Colonic mucosa (tissue), 4 donors: ENCODE measurements around the gene TMUB1. TPM values are rescaled to one million over a fixed set of nuclear protein-coding genes. Genes with fewer than 3 reads are reported as not detected.

Experiments
- DNase-seq: peaks from one replicate; pipeline ENCODE4 v3.0.0-alpha.2; 2020
- H3K27ac ChIP-seq: fragments of 200-600 bp; one replicate; pipeline ENCODE4 v1.8.0; 2021
- H3K27me3 ChIP-seq: fragments of 200-600 bp; one replicate; pipeline ENCODE4 v1.8.0; 2021
- H3K36me3 ChIP-seq: fragments of 200-600 bp; one replicate; pipeline ENCODE4 v1.8.0; 2021
- H3K4me1 ChIP-seq: fragments of 200-600 bp; one replicate; pipeline ENCODE4 v1.8.0; 2021; ENCODE audit warnings: mild to moderate bottlenecking
- H3K4me3 ChIP-seq: fragments of 200-600 bp; one replicate; pipeline ENCODE4 v1.8.0; 2021
- H3K9ac ChIP-seq, 2 donors: one replicate each; pipeline ENCODE4 v1.7.0; 2013; ENCODE audit warnings: control low read depth in 2 of 2, low read depth in 2 of 2, low read length in 2 of 2
- H3K9me3 ChIP-seq: fragments of 200-600 bp; one replicate; pipeline ENCODE4 v1.8.0; 2021
- CTCF ChIP-seq: fragments of 200-600 bp; IDR thresholded peaks from one replicate; pipeline ENCODE4 v1.8.0; 2022; ENCODE audit warnings: antibody characterized with exemption, mild to moderate bottlenecking
- intact Hi-C: fragments of 100-400 bp; cut with DNase I; formaldehyde crosslinking; loops from one replicate; pipeline ENCODE4 v1.14.1; 2022
- total RNA-seq, 2 donors: library from RNA; stranded (reverse); fragmentation: NEBNext Ultra II Directional in 1 of 2; extraction: Animal tissue kit (Norgen Biotek cat#: 25700) in 1 of 2; gene quantifications; one replicate each; pipeline ENCODE4 v1.2.1, GENCODE V29; 2021
- donor health status: healthy.
- donor health status: DM: no; HTN: no; CAD: no.
- donor health status: DM: no; HTN: no; CAD: no.

Gene TMUB1
- total RNA-seq, 2 donors from 2014 or later: 73.4 to 103 TPM

DNA sequence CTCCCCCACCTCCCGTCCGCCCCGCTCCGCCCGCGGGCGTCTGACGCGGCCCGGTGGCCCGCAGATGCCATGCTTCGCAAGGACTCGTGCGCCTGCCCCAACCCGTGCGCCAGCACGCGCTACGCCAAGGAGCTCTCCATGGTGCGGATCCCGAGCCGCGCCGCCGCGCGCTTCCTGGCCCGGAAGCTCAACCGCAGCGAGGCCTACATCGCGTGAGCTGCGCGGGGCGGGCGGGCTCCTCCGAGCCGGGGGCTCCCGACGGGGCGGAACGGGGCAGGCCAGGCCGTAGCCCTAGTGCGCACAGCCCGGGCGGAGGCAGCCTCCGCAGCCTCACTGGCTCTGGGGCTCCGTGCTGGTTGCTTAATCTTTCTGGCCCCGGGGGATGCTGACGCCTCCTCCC, 32.2 kb downstream of the TMUB1 start:
- no peak for TF ChIP-seq CTCF
- H3K4me1 ChIP-seq: peaks cover 7% of the 10 kb centered on the region
- DNase-seq: peak; percentile 45
- intact Hi-C loops: no loop called here
- no peak overlapping the region for H3K27ac ChIP-seq
- H3K9me3 ChIP-seq: no peaks in the 10 kb centered on the region
- H3K4me3 ChIP-seq: no peak overlapping the region
- H3K27me3 ChIP-seq: no peaks in the 10 kb centered on the region
- no peak overlapping the region for H3K9ac ChIP-seq
- no peaks in the 10 kb centered on the region for H3K36me3 ChIP-seq

DNA sequence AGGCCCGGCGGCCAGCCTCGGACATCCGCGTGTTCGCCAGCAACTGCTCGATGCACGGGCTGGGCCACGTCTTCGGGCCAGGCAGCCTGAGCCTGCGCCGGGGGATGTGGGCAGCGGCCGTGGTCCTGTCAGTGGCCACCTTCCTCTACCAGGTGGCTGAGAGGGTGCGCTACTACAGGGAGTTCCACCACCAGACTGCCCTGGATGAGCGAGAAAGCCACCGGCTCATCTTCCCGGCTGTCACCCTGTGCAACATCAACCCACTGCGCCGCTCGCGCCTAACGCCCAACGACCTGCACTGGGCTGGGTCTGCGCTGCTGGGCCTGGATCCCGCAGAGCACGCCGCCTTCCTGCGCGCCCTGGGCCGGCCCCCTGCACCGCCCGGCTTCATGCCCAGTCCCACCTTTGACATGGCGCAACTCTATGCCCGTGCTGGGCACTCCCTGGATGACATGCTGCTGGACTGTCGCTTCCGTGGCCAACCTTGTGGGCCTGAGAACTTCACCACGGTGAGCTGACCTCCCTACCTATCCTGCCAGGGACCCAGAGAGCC, 34.3 kb downstream of the TMUB1 start:
- no peak overlapping the region for H3K9ac ChIP-seq
- no peak overlapping the region for H3K4me3 ChIP-seq
- H3K27me3 ChIP-seq: no peaks in the 10 kb centered on the region
- DNase-seq: no peak
- no peak for TF ChIP-seq CTCF
- H3K27ac ChIP-seq: no peak overlapping the region
- no peaks in the 10 kb centered on the region for H3K9me3 ChIP-seq
- H3K36me3 ChIP-seq: no peaks in the 10 kb centered on the region
- H3K4me1 ChIP-seq: peaks cover 7% of the 10 kb centered on the region
- intact Hi-C loops: no loop called here

DNA sequence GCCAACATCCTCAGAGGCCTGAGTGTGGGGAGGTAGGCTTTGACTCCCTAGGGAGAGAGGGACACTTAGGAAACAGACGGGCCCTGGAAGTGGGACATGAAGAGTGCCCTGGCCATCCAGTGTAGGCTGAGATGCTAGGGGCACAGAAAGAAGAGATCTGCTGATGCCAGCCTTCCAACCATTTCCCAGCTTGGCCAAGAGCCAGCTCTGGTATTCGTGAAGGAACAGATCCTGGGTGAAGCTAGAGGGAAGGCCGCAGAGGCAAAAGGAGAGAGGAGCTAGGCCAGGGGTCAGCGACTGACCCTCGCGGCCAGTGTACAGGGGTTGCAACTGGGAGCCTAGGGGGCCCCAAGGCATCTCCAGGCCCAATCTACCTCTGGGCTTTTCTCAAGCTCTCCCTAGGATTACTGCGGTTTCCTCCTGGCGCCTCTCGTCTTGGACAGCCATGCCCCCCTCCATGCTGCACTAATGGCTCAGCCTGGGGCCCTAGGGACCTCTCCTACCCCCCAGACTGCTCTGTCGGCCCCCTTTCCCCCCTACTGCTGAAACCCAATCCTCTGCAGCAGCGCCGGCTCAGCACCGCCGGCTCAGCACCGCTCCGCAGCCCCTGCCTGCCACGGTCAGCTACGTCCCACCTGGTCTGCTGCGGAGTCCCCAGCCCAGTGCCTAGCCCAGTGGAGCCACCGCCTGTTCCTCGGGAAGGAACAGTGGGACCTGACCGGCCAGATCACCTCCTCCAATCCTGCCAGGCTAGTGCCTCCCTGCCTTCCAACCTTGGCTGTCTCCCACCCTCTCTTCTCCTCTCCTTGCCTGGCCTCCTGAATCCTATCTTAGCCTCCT, 35.1 kb downstream of the TMUB1 start, which contains the start of gene ASIC3:
ASIC3 (plus strand) TSS at position 556 of the 840 bp plus-strand sequence. CDS start 355 bp downstream, outside the sequence.
- no peak for DNase-seq
- Histone ChIP-seq H3K9ac (no peak within 1 kb of the TSS), H3K9me3 (no peaks in the 10 kb centered on the region), H3K36me3 (no peaks in the 10 kb centered on the region), H3K27ac (no peak within 1 kb of the TSS), H3K27me3 (no peaks in the 10 kb centered on the region), H3K4me1 (peaks cover 7% of the 10 kb centered on the region), H3K4me3 (no peak within 1 kb of the TSS)
- intact Hi-C loops: no loop called here
- TF ChIP-seq CTCF: no peak

DNA sequence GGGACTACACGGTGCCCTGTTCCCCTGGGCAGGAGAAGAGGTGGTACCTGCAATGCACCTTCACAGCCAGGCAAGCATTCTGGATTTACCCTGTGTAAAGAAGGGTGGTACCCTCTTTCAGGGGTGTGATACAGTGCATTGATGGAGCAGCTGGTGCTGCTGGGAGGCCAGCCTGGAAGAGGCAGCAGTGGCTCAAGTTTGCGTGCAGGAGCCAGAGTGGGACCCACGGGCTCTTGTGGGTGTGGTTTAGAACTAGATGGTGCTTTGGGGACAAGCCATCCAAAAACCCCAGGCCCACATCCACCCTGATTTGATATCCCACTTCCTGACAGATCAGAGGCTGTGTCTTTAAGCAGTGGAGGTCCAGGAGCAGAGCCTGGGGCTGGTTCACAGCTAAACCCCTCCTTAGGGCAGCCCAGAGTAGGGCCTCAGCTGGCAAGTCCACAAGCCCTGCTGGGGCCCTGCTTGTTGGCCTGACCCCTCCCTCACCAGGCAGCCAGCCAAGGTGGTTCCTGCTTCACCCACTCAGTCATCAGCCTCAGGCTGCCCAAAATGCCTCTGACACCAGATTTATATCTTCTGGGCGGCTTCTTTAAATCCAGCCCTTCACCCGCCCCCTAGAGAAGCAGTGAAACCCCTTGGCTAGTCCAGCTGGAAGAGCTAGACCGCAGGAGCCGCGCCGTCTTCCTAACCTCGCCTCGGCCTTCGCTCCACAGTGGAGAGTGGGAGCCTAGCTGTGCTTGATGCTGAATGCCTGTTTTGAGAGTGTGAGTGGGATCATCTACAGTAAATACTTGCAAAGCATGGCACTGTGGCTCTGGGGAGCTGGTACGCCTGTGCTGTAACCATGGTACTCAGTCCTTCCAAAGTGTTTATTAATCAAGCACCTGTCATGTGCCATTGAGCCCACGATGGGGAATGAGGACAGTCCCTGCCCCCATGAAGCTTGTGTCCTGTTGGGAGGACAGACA, 36.4 kb downstream of the TMUB1 start:
- Histone ChIP-seq H3K27ac (no peak overlapping the region), H3K9ac (no peak overlapping the region), H3K4me1 (peaks cover 7% of the 10 kb centered on the region), H3K4me3 (no peak overlapping the region), H3K36me3 (no peaks in the 10 kb centered on the region), H3K9me3 (no peaks in the 10 kb centered on the region), H3K27me3 (no peaks in the 10 kb centered on the region)
- DNase-seq: peak; percentile 31
- intact Hi-C loops: no loop called here
- TF ChIP-seq CTCF: no peak

DNA sequence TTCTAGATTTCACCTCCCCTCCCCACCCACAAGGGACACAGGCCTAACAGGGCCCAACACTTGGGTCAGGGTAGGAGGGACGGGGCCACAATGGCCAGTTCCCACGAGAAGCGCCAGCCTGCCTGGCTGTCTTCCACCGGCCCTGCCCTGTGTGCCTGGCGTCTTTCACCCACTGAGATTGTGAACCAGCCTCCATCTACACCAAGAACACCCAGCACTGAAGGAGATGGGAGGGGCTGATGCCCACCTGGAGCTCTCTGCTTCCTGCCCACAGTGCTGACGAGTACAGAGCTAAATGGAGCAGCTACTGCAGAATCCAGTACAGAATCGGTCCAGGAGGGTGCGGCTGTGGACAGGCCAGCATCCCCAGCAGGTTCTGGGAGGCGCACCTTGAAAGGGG, 37.3 kb downstream of the TMUB1 start:
- H3K9ac ChIP-seq: no peak overlapping the region
- no peaks in the 10 kb centered on the region for H3K9me3 ChIP-seq
- H3K4me3 ChIP-seq: no peak overlapping the region
- TF ChIP-seq CTCF: no peak
- intact Hi-C loops: no loop called here
- no peak for DNase-seq
- no peaks in the 10 kb centered on the region for H3K27me3 ChIP-seq
- no peaks in the 10 kb centered on the region for H3K36me3 ChIP-seq
- peaks cover 1% of the 10 kb centered on the region for H3K4me1 ChIP-seq
- H3K27ac ChIP-seq: no peak overlapping the region
